Testis (tissue), 3 donors: ENCODE measurements around the gene UVSSA. TPM values are rescaled to one million over a fixed set of nuclear protein-coding genes. Genes with fewer than 3 reads are reported as not detected.

Experiments used
- DNase-seq: peaks from one replicate; pipeline ENCODE4 v3.0.0-alpha.2; 2019
- H3K27ac ChIP-seq, 2 donors: fragments of 200-600 bp; sonication (generic); one replicate each; pipeline ENCODE4 v1.5.1; 2019
- H3K27me3 ChIP-seq: fragments of 200-600 bp; sonication (generic); one replicate; pipeline ENCODE4 v1.5.1; 2019
- H3K36me3 ChIP-seq: fragments of 200-600 bp; sonication (generic); one replicate; pipeline ENCODE4 v1.5.1; 2017; ENCODE audit warnings: low read depth; ENCODE audit errors: missing control alignments
- H3K4me1 ChIP-seq: fragments of 200-600 bp; sonication (generic); one replicate; pipeline ENCODE4 v1.5.1; 2019
- H3K4me3 ChIP-seq, 2 donors: fragments of 200-600 bp; sonication (generic); one replicate each; pipeline ENCODE4 v1.5.1; 2017 to 2019
- H3K9me3 ChIP-seq: fragments of 200-600 bp; sonication (generic); one replicate; pipeline ENCODE4 v1.5.1; 2017
- POLR2A ChIP-seq: fragments of 450-650 bp; IDR thresholded peaks from one replicate; pipeline ENCODE4 v1.6.1; 2017; ENCODE audit warnings: antibody characterized with exemption, mild to moderate bottlenecking, moderate library complexity
- WGBS, 2 donors: methylation state at CpG; one replicate each; pipeline ENCODE4 v1.1.5; 2018; 5-methylcytosine and 5-hydroxymethylcytosine counted together
- intact Hi-C: fragments of 100-400 bp; cut with DNase I; formaldehyde crosslinking; loops from one replicate; pipeline ENCODE4 v1.15.1; 2023; ENCODE audit warnings: low total_unique reads
- polyA plus RNA-seq: library from polyadenylated mRNA; stranded (reverse); fragments of 350-450 nt; fragmentation: Illumina TruSeq; extraction: RNeasy Lipid Tissue Mini Kit (QIAGEN cat#74804); gene quantifications from one replicate; pipeline ENCODE4 v1.2.3, GENCODE V29; 2014; ENCODE audit warnings: low read depth, low replicate concordance; ENCODE audit not compliant: insufficient read depth
- total RNA-seq, 2 donors: library from RNA; depleted of rRNA; stranded (reverse); fragments of >200 nt; gene quantifications; one replicate each; pipeline ENCODE4 v1.2.3, GENCODE V29; 2016
- TF ChIP-seq, protein P1 (sequence below), 3 experiments: fragments of 450-650 bp in 2 of 3; fragments of 200-600 bp in 1 of 3; sonication (generic) in 1 of 3; IDR thresholded peaks; one replicate each; pipeline ENCODE4 v1.5.1; 2016 to 2019; ENCODE audit warnings: antibody characterized with exemption in 3 of 3, mild to moderate bottlenecking in 2 of 3, moderate library complexity in 1 of 3

Gene UVSSA
- total and polyA plus RNA-seq, 3 donors from 2014 or later, result 35.8 to 94.6 (median 71.5) TPM

DNA sequence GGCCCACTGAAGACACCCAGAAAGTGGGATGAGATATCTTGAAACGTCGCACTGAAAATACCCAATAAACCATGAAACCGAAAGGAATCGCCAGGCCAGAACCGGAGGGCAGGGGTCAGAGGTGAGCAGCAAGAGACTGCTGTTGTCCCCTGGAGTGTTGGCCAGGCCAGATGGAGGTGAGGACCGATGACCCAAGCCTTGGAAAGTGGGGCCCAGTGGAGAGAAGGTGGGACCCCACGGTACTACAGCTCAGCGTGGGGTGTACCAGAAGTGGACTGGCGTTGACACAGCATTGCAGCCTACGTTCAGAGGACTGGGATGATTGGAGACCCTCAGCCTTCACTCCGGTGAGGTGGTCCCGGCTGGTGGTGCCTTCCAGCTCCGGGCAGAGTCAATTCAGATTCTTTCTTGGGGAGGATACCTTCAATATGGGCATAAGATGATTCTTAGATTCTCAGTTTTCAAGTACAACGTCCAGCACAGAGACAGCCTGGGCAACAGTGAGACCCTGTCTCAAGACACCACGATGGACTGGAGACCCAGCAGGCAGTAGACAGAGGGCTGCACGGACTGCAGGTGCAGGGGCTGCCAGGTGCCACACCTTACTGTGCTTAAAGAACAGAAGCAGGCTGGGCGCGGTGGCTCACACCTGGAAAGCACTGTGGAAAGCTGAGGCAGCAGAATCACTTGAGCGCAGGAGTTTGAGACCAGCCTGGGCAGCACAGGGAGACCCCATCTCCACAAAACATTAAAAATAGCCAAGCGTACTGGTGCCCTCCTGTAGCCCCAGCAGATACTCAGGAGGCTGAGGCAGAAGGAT, 34.0 kb upstream of the UVSSA start:
- 94 to 95% methylated on average over 18 to 20 of the region's 20 CpGs for WGBS, 2 donors
- Histone ChIP-seq H3K9me3 (no peaks in the 10 kb centered on the region), H3K4me3 (no peak overlapping the region), H3K27me3 (no peaks in the 10 kb centered on the region), H3K27ac (no peak overlapping the region), H3K36me3 (no peaks in the 10 kb centered on the region), H3K4me1 (peaks cover 21% of the 10 kb centered on the region)
- no peak for TF ChIP-seq POLR2A
- TF ChIP-seq, protein P1, sequence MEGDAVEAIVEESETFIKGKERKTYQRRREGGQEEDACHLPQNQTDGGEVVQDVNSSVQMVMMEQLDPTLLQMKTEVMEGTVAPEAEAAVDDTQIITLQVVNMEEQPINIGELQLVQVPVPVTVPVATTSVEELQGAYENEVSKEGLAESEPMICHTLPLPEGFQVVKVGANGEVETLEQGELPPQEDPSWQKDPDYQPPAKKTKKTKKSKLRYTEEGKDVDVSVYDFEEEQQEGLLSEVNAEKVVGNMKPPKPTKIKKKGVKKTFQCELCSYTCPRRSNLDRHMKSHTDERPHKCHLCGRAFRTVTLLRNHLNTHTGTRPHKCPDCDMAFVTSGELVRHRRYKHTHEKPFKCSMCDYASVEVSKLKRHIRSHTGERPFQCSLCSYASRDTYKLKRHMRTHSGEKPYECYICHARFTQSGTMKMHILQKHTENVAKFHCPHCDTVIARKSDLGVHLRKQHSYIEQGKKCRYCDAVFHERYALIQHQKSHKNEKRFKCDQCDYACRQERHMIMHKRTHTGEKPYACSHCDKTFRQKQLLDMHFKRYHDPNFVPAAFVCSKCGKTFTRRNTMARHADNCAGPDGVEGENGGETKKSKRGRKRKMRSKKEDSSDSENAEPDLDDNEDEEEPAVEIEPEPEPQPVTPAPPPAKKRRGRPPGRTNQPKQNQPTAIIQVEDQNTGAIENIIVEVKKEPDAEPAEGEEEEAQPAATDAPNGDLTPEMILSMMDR (IDR thresholded peaks at IDR 0.05), result no peak
- intact Hi-C loops, result no loop called here
- DNase-seq, result no peak

DNA sequence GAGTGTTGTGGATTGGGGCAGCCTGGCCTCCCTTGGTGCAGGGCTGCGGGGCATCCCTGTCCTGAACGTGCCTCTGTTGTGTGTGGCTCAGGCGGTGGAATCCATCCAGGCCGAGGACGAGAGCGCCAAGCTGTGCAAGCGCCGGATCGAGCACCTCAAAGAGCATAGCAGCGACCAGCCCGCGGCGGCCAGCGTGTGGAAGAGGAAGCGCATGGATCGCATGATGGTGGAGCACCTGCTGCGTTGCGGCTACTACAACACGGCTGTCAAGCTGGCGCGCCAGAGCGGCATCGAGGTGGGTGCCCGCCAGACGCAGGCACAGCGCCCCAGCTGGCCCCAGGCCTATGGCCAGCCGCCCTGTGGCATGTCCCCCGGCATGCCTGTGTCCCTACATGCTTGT, 31.7 kb upstream of the UVSSA start:
- intact Hi-C loops, result no loop called here
- H3K27me3 ChIP-seq, result no peaks in the 10 kb centered on the region
- no peaks in the 10 kb centered on the region for H3K9me3 ChIP-seq
- TF ChIP-seq, protein P1 (IDR thresholded peaks at IDR 0.05), result no peak
- TF ChIP-seq POLR2A, result no peak
- DNase-seq, result no peak
- H3K4me1 ChIP-seq, result peaks cover 9% of the 10 kb centered on the region
- 96 to 97% methylated on average over 21 to 28 of the region's 28 CpGs for WGBS, 2 donors
- H3K4me3 ChIP-seq, result no peak overlapping the region
- H3K27ac ChIP-seq, result no peak overlapping the region
- no peaks in the 10 kb centered on the region for H3K36me3 ChIP-seq

DNA sequence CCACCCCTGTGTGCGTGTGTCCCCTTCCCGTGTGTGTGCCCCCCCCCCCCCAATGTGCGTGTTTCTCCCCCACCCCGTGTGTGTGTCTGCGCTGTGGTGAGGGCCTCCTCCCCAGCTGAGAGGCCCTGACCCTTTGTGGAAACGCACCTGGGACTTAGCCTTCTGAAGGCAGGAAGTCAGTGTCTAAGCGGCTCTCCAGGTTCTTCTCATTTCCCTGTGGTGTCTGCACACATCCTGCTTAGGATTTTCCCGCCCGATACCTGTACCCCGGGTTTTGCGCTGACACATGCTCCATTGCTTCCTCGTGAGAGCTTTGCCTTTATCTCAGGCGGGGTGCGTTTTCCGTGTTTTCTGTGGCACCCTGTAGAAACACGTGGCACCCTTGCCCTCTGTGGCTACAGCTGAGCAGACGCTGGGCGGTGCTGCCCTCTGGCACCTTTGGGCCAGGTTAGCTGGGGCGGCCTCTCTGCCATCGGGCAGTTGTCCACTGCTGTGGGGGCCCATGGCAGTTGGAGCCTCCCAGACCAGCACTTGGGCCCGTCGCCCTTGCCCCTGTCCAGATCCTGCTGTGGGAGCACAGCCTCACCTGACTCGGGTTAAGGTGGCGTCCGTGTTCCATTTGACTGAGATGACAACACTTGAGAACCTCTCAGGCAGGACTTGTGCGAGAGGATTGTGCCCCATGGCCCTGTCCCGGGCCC, 31.0 kb upstream of the UVSSA start:
- no peaks in the 10 kb centered on the region for H3K9me3 ChIP-seq
- H3K4me3 ChIP-seq, result no peak overlapping the region
- TF ChIP-seq, protein P1 (IDR thresholded peaks at IDR 0.05), result no peak
- no peak for TF ChIP-seq POLR2A
- no peaks in the 10 kb centered on the region for H3K27me3 ChIP-seq
- 90 to 92% methylated on average over 19 to 26 of the region's 27 CpGs for WGBS, 2 donors
- peaks cover 2% of the 10 kb centered on the region for H3K4me1 ChIP-seq
- H3K36me3 ChIP-seq, result no peaks in the 10 kb centered on the region
- intact Hi-C loops, result no loop called here
- no peak overlapping the region for H3K27ac ChIP-seq
- DNase-seq, result no peak

DNA sequence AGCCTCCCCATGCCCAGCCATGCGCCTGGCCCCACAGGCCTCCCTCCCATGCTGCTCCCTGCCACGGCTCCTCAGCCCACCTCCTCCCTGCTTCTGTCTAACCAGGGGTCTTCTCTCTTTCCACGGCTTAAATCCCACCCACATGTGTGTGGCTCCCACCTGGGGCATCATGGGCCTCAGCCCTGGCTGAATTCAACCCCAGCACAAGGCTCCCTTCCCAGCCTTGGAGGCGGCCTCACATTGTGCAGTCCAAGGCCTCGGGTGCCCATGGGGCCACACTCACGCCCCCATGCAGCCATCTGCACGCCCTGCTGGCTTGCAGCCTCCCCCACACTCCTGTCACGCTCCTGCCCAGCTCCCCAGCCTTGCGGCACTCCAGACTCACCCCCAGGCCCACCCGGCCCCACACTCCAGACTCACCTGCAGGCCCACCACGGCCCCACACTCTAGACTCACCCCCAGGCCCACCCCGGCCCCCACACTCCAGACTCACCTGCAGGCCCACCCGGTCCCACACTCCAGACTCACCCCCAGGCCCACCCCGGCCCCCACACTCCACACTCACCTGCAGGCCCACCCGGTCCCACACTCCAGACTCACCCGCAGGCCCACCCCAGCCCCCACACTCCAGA, 30.4 kb upstream of the UVSSA start:
- WGBS, 2 donors, result 75 to 81% methylated on average over 8 to 16 of the region's 16 CpGs
- DNase-seq, result no peak
- Histone ChIP-seq H3K27me3 (no peaks in the 10 kb centered on the region), H3K27ac (no peak overlapping the region), H3K36me3 (no peaks in the 10 kb centered on the region), H3K9me3 (no peaks in the 10 kb centered on the region), H3K4me1 (no peaks in the 10 kb centered on the region), H3K4me3 (no peak overlapping the region)
- intact Hi-C loops, result no loop called here
- TF ChIP-seq, protein P1 (IDR thresholded peaks at IDR 0.05), result no peak
- TF ChIP-seq POLR2A, result no peak
